ENCODE results near the gene BRMS1.
"Not testable (repeated sequence)": the region's sequence is repeated elsewhere in the genome, so short reads cannot be mapped to it uniquely, and the experiment has no call there.

The BRMS1 gene

DNA sequence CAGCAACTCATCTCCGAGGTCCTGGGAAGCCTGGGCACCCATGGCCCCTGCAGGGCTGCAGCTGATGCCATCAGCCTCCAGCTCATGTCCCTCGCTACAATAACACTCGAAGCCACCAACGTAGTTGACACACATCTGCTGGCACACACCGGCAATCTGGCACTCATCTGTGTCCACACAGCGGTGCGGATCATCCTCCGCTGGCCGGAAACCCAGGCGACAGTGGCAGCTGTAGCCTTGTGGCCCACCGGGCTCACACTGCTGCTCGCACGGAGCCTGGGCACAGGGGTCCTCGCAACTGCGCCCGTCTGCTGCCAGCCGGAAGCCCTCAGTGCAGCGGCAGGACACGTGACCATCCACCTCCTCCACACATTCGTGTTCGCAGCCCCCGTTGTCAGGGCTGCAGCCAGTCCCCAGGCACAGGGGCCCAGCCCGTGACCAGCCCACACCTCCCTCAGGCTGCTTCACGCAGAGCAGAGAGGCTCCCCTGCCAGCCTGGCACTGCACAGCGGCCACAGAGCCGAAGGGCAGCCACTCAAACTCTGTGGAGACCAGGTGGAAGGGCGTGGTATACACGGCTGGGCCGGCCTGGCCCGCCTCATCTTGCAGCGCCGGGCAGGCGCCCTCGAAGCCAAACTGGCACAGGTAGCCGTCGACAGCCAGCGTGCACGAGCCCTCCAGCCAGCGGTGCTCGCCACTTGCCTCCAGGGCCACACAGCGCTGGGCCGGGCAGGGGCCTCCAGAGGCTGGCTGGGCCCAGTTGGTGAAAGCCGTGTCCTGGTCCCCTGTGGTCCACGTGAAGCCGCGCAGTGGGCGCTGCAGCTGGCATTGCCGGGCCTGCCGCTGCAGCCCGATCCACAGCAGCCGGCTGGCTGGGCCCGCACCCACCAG is 28.7 kb downstream of the BRMS1 start:
- Mint-ChIP-seq H3K9me3 (no peaks in the 10 kb centered on the region), H3K27me3 (no peaks in the 10 kb centered on the region), H3K4me3 (no peak overlapping the region), H3K27ac (no peak overlapping the region), H3K36me3 (no peaks in the 10 kb centered on the region), H3K4me1 (peaks cover 29 to 44% of the 10 kb centered on the region in 2 donors)
- ATAC-seq (replicated peaks) (no peak), DNase-seq (no peak)

DNA sequence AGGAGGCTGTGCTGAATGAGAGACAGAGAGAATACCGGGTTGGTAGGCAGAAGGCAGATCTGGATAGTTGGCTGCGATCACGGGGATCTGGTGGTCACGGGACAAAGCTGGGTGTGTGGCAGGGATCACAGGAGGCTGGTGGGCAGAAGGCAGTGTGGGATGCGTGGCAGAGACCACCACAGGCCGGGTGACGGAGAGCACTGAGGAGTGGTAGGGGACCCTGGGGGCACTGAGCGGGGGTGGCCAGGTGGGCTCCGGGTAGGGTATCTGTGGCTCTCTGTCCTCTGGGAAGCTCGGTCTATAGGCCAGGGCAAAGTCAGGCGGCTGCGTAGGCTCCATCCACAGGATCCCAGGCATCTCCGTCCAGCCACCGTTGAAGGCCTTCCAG is 29.4 kb downstream of the BRMS1 start:
- ATAC-seq (replicated peaks) (no peak), DNase-seq (no peak)
- H3K4me1 Mint-ChIP-seq: peaks cover 29 to 44% of the 10 kb centered on the region in 2 donors
- H3K9me3 Mint-ChIP-seq: no peaks in the 10 kb centered on the region
- H3K27ac Mint-ChIP-seq: no peak overlapping the region
- no peak overlapping the region for H3K4me3 Mint-ChIP-seq
- H3K36me3 Mint-ChIP-seq: no peaks in the 10 kb centered on the region
- no peaks in the 10 kb centered on the region for H3K27me3 Mint-ChIP-seq

DNA sequence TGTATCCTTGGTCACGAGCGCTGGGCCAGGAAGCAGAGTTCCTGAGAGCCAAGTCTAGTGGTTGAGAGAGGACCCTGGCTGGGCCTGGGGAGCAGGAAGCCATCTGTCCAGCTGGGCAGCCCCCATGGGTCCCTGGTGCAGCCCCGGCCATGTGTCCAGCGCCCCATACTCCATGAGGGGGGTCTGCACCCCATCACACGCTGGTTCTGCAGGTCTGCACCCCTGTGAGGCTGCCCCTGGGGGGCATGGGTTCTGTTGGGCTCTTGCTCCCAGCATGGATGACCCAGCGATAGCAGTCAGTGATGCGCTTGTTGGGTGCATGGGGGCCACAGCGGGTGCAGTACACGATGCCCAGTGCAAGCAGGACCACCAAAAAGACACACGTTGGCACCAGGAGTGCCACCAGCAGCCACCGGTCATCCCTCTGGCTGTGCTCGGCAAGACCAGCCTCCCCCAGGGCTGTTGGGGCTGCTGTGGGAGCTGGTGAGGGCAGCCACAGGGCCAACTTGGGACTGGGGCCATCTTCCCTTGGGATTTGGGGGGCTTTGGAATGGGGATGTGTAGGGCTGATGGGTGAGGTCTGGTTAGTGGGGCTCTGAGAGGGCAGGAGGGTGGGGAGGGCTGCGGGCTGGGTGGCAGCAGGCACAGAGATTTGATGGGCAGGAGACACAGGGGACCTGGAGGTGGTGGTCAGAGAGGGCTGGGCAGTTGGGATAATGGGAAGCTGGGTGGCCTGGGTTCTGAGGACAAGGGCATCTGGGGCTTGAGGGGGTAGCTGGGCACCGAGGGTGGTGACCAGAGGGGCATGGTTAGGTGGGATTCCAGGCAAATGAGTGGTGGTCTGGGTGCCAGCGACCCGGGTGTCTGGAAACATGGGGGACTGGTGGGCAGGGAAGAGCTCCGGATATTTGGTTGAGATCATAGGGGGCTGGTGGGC is 30.1 kb downstream of the BRMS1 start:
- DNase-seq: no peak
- Mint-ChIP-seq H3K27ac (no peak overlapping the region), H3K27me3 (no peaks in the 10 kb centered on the region), H3K4me1 (peaks cover 29 to 44% of the 10 kb centered on the region in 2 donors), H3K9me3 (no peaks in the 10 kb centered on the region), H3K36me3 (no peaks in the 10 kb centered on the region), H3K4me3 (no peak overlapping the region)
- no peak for ATAC-seq (replicated peaks)

DNA sequence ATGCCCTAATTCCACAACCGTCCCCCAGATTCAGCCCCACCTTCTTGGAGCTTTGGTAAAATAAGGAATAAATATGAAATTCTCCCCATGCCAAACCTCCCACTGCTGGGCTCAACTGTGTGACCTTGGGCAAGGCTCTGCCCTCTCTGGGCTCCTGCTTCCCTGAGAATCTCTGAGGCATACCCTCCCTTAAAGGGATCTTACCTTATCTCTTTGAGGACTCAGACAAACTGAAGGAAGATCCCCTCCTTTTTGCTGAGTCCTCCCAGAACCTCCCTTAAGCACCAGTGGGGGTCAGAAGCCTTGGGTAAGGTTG is 30.8 kb downstream of the BRMS1 start:
- Mint-ChIP-seq H3K27me3 (no peaks in the 10 kb centered on the region), H3K4me3 (peak overlapping the region; percentile 36 to 52), H3K36me3 (no peaks in the 10 kb centered on the region), H3K9me3 (no peaks in the 10 kb centered on the region), H3K4me1 (peaks cover 26 to 40% of the 10 kb centered on the region in 2 donors), H3K27ac (peak overlapping the region; percentile 56)
- ATAC-seq (replicated peaks): no peak
- no peak for DNase-seq

DNA sequence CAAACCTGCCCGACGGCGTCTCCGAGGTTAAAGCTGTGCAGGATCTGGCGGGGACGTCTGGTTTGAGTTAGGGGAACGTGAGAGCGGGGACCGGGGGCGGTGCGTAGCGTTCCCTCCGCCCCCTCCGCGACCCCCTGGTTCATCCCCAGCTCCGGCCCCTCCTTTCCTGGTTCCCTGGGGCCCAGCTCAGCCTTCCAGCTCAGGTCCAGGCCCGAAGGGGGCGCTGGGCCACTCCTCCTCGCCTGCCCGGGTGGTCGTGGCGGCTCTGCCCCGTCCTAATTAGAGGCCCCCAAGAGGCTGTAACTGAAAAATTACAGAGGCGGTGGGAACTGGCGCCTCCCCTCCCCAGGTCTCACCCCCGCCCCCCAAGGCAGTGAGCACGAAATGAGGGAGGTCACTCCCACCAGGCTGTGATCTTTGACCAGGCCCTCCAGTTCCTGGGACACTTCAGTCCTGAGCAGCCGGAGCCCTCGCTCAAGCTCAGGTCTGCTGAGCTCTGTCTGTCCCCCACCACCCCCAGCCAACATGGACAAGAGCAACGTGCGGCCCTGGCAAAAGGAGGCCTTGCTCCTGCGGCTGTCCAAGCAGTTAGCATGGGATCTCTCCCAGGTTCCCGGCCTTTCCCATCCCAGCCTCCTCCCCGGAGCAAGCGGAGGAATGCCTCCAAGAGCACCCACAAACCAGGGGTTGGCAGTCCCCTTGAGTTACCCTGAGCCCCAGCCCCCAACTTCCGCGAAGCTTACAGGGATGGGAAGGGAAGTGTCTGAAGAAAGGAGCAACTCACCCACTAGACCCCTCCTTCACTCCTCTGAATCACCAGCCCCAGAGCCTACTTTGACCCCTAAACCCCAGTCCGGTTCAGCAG is 31.4 kb downstream of the BRMS1 start:
- Mint-ChIP-seq H3K9me3 (no peaks in the 10 kb centered on the region), H3K4me3 (peak overlapping the region; percentile 91 to 92), H3K4me1 (peaks cover 20 to 34% of the 10 kb centered on the region in 2 donors), H3K36me3 (no peaks in the 10 kb centered on the region), H3K27me3 (no peaks in the 10 kb centered on the region), H3K27ac (peak overlapping the region; percentile 56)
- ATAC-seq (replicated peaks) (no peak), DNase-seq (no peak)

DNA sequence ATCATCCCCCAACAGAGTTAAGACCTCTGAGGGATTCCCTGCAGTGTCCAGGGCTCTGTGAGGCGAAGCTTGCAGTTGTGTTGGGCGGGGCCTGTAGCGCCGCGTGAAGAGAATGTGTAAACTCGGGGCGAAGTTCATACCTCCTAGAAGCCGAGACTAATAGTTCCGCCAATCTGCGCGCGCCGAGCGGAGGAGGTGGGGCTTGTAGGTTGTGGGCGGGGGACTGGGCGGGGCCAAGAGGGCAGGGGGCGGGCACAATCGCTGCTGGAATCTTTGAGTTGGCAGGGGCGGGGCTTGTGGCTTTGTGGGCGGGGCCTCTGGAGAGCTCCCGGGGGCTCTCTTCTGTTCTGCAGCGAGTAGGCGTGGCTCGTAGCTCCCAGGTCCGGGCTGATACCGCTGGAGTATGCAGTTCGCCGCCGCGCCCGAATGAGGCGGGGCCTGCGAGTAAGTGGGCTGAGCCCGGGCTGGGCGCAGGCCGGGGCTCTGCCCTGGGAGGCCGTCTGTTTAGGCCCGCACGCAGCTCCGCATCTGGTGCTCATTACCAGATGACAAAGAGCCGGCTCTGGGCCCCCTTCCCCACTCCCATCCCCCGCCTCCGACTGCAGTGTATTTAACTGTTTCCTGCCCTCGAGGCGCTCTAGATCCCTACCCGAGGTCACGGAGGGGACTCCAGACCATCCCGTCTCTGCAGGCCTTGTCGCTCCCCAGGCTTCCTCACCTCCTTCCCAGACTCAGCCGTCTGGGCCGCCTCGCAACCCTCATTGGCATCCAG is 32.2 kb downstream of the BRMS1 start:
- ATAC-seq (replicated peaks): peak; percentile 74 to 76

DNA sequence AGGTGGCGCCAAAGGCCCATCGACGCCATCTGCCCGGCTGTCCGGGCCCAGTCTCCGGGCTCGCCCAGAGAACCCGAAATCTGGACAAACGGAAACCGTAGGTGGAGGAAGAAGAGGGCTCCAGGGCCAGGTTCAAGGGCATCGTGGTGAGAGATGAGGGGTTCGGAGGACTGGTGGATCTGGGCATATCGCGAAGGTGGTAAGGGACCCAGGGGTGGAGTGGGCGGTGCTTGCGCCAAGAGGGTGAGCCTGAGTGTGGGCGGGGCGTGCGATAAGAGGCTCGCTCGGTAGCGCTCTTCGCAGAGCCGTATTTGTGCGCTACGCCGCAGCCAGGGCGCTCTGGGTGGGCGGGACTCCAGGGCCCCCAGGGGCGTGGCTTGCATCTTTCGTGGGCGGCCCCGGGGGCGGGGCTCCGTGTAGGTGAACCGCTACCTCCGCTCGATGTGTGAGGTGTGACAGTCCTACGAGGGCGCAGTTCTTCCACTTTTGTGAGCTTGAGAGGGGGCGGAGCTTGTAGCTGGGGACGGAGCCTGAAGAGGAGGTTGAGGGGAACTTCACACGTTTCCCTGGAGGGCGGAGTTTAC is 32.8 kb downstream of the BRMS1 start:
- Mint-ChIP-seq H3K4me3 (peak overlapping the region; percentile 91 to 92), H3K9me3 (no peaks in the 10 kb centered on the region), H3K27me3 (peaks cover 4 to 6% of the 10 kb centered on the region in 2 donors), H3K36me3 (no peaks in the 10 kb centered on the region), H3K27ac (peak overlapping the region; percentile 95), H3K4me1 (peaks cover 8 to 19% of the 10 kb centered on the region in 2 donors)
- ATAC-seq (replicated peaks) (peak; percentile 78 to 82), DNase-seq (peak; percentile 94)

More for the DNA sequence above, 32.2 kb downstream of the BRMS1 start:
- peaks cover 14 to 26% of the 10 kb centered on the region in 2 donors for H3K4me1 Mint-ChIP-seq
- peak overlapping the region; percentile 91 to 92 for H3K4me3 Mint-ChIP-seq
- H3K9me3 Mint-ChIP-seq: no peaks in the 10 kb centered on the region
- peak overlapping the region; percentile 95 for H3K27ac Mint-ChIP-seq
- DNase-seq: peak; percentile 89
- H3K27me3 Mint-ChIP-seq: peaks cover under 1 to 1% of the 10 kb centered on the region in 2 donors
- no peaks in the 10 kb centered on the region for H3K36me3 Mint-ChIP-seq

DNA sequence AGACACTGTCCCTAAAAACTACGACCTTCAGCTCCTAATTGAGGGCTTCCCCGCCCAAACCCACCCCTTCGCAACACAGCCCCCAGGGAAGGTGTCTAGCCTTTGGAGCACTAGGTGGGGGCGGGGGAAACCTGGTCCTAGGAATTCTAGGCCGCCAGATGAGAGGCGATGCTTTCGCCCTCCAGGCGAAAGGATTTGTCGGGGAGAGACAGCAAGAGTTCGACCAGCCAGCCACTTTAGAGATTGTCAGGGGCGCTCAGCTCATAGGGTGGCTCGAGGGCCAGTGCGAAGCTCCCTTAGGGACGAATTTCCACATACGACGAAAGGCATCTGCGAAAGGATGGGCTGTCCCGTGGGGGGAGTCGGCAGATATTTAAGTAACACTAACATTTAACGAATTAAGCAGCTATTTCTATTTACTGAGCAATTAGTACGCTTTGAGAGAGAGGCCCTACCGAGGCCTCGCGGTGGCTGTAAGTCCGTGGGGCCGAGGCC is 33.4 kb downstream of the BRMS1 start:
- H3K4me1 Mint-ChIP-seq: peaks cover 8 to 18% of the 10 kb centered on the region in 2 donors
- ATAC-seq (replicated peaks): peak in 1 of 2 donors; percentile 58
- peak overlapping the region; percentile 91 to 92 for H3K4me3 Mint-ChIP-seq

DNA sequence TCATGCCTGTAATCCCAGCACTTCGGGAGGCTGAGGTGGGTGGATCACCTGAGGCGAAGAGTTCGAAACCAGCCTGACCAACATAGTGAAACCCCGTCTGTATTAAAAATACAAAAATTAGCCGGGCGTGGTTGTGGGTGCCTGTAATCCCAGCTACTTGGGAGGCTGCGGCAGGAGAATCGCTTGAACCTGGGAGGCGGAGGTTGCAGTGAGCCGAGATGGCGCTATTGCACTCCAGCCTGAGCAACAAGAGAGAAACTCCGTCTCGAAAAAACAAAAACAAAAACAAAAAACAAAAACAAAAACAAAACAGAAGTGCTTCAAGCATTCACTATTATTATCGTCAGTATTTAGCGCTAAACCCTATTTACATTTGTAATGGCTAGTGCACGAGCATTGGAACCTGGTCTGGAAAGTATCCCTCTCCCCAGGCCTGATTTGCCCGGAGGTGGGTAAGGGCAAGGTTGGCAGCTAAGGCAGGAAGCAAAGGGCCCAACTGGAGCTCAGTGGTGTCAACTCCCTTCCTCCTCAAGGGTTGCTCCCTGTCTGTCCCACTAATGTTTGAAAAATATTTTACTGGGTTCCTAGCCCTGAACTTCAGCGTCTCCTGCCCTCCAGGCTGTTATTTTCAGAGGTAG is 34.0 kb downstream of the BRMS1 start:
- not testable (repeated sequence) for H3K27ac Mint-ChIP-seq; H3K27me3 Mint-ChIP-seq; ATAC-seq (replicated peaks); H3K9me3 Mint-ChIP-seq; H3K36me3 Mint-ChIP-seq; DNase-seq; H3K4me3 Mint-ChIP-seq
- peaks cover 8 to 18% of the 10 kb centered on the region in 2 donors for H3K4me1 Mint-ChIP-seq

More for the DNA sequence above, 33.4 kb downstream of the BRMS1 start:
- H3K27me3 Mint-ChIP-seq: peaks cover 4 to 6% of the 10 kb centered on the region in 2 donors
- no peaks in the 10 kb centered on the region for H3K9me3 Mint-ChIP-seq
- H3K36me3 Mint-ChIP-seq: no peaks in the 10 kb centered on the region
- DNase-seq: no peak
- peak overlapping the region; percentile 95 for H3K27ac Mint-ChIP-seq

DNA sequence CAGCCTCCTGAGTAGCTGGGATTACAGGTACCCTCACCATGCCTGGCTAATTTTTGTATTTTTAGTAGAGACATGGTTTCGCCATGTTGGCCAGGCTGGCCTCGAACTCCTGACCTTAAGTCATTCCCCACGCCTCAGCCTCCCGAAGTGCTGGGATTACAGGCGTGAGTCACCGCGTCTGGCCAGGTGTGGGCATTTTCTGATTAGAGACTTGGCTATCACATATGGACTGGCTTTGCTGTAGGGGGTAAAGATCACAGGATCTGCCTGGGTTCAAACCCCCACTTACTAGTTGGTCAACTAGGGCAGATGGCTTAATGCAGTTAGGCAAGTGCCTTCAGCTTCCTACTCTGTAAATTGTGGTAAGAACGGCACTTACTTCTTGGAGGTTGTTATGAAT is 34.6 kb downstream of the BRMS1 start:
- DNase-seq (no peak), ATAC-seq (replicated peaks) (no peak)
- Mint-ChIP-seq H3K36me3 (no peaks in the 10 kb centered on the region), H3K4me1 (peaks cover 8 to 18% of the 10 kb centered on the region in 2 donors), H3K4me3 (no peak overlapping the region), H3K27ac (no peak overlapping the region), H3K27me3 (peaks cover 4 to 6% of the 10 kb centered on the region in 2 donors), H3K9me3 (no peaks in the 10 kb centered on the region)

DNA sequence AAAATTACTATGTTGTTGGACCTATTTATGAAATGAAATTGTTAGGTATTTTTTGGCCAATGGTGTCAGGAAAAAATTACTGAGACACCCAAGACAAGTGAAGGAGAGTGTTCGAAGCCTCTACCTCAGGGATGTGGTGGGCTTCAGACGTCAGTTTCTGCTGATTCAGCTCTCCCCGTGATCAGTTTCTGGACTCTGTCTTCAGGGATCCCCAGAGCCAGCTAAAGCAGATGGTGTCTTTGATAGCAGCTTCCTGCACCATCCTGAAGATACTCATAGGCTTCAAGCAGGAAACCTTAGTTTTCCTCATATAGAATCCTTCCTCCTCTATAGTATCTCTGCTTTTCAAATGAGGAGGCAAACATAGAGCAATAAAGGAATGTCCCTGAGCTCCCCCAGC is 35.4 kb downstream of the BRMS1 start:
- H3K4me3 Mint-ChIP-seq: no peak overlapping the region
- H3K36me3 Mint-ChIP-seq: no peaks in the 10 kb centered on the region
- no peak for DNase-seq
- H3K27me3 Mint-ChIP-seq: peaks cover 4 to 13% of the 10 kb centered on the region in 2 donors
- no peaks in the 10 kb centered on the region for H3K9me3 Mint-ChIP-seq
- H3K4me1 Mint-ChIP-seq: peaks cover 8 to 18% of the 10 kb centered on the region in 2 donors
- H3K27ac Mint-ChIP-seq: no peak overlapping the region
- no peak for ATAC-seq (replicated peaks)

DNA sequence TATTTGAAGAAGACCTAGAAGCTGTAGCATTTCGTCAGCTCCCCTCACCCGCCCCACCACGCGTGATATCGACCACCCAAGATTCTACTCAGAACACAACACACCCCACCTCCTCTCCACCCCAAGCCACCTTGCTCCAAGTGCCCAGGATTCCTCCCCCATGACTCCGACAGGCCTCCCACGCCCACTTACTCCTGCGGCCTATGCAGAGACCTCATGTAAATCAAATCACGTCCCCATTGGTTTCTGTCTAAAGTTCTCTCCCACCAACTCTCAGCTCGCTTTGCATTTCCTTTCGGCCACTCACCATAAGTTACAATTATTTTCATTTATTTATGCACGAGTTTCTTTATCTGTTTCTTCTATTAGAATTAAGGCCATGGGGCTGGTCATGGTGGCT is 42.2 kb downstream of the BRMS1 start:
- ATAC-seq (replicated peaks) (no peak), DNase-seq (no peak)
- Mint-ChIP-seq H3K9me3 (no peaks in the 10 kb centered on the region), H3K36me3 (no peaks in the 10 kb centered on the region), H3K4me1 (peaks cover 0 to 2% of the 10 kb centered on the region in 2 donors), H3K27ac (no peak overlapping the region), H3K4me3 (no peak overlapping the region), H3K27me3 (peaks cover 6 to 11% of the 10 kb centered on the region in 2 donors)
